Type B pancreatic cell (in vitro differentiated cells): ENCODE measurements around the gene EPPIN. TPM values are rescaled to one million over a fixed set of nuclear protein-coding genes. Genes with fewer than 3 reads are reported as not detected.

ENCODE experiments used
- DNase-seq: peaks from one replicate; pipeline ENCODE4 v3.0.0; 2021; ENCODE audit warnings: mixed read lengths; ENCODE audit not compliant: unreplicated experiment; ENCODE audit errors: extremely low spot score
- H3K27ac Mint-ChIP-seq: 2 replicates; pipeline ENCODE4 v1.8.0; 2021; ENCODE audit warnings: mild to moderate bottlenecking, mixed read lengths
- H3K27me3 Mint-ChIP-seq: 2 replicates; pipeline ENCODE4 v1.8.0; 2021; ENCODE audit warnings: mixed read lengths
- H3K36me3 Mint-ChIP-seq: 2 replicates; pipeline ENCODE4 v1.8.0; 2021; ENCODE audit warnings: mixed read lengths
- H3K4me1 Mint-ChIP-seq: one replicate; pipeline ENCODE4 v1.8.0; 2021; ENCODE audit warnings: mixed read lengths; ENCODE audit not compliant: unreplicated experiment
- H3K4me3 Mint-ChIP-seq: 2 replicates; pipeline ENCODE4 v1.8.0; 2021; ENCODE audit warnings: mild to moderate bottlenecking, mixed read lengths
- H3K9me3 Mint-ChIP-seq: 2 replicates; pipeline ENCODE4 v1.8.0; 2021; ENCODE audit warnings: mixed read lengths
- total RNA-seq: library from RNA; stranded (reverse); gene quantifications from 2 replicates; pipeline ENCODE4 v1.2.1, GENCODE V29; 2021; ENCODE audit warnings: low replicate concordance
- TF ChIP-seq, protein P1 (sequence below): fragments of 200-600 bp; sonication (generic); conservative IDR thresholded peaks from 2 replicates; pipeline ENCODE4 v1.5.0; 2021; ENCODE audit warnings: antibody characterized with exemption, mild to moderate bottlenecking

EPPIN gene
- total RNA-seq, 1 donor from 2014 or later: not detected

GRCh38 chr20:45503403-45503802, 43.8 kb downstream of the EPPIN start:
- Mint-ChIP-seq H3K4me3 (no peak overlapping the region), H3K27me3 (peaks cover 25% of the 10 kb centered on the region), H3K27ac (no peak overlapping the region), H3K4me1 (no peaks in the 10 kb centered on the region), H3K36me3 (no peaks in the 10 kb centered on the region), H3K9me3 (no peaks in the 10 kb centered on the region)
- DNase-seq: no peak
- TF ChIP-seq, protein P1, sequence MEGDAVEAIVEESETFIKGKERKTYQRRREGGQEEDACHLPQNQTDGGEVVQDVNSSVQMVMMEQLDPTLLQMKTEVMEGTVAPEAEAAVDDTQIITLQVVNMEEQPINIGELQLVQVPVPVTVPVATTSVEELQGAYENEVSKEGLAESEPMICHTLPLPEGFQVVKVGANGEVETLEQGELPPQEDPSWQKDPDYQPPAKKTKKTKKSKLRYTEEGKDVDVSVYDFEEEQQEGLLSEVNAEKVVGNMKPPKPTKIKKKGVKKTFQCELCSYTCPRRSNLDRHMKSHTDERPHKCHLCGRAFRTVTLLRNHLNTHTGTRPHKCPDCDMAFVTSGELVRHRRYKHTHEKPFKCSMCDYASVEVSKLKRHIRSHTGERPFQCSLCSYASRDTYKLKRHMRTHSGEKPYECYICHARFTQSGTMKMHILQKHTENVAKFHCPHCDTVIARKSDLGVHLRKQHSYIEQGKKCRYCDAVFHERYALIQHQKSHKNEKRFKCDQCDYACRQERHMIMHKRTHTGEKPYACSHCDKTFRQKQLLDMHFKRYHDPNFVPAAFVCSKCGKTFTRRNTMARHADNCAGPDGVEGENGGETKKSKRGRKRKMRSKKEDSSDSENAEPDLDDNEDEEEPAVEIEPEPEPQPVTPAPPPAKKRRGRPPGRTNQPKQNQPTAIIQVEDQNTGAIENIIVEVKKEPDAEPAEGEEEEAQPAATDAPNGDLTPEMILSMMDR: no peak

DNA sequence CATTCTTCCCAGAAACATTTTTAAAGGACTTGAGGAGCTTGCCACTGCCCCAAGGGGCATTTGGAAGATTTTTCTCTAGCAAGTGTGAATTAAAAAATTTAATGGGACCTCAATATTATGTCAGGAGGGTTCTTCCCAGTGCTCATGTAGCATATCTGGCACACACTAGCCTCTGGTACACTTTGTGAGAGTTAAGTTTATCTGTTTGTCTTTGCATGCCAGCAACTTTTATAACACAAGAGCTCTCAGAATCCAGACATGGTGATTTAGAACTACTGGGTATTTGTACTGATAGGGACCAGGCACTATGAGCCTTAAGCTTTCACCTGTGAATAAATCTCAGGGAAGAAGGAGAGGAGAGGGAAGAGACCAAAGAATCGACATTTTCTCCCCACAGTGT, 44.6 kb downstream of the EPPIN start:
- no peaks in the 10 kb centered on the region for H3K36me3 Mint-ChIP-seq
- H3K9me3 Mint-ChIP-seq: no peaks in the 10 kb centered on the region
- TF ChIP-seq, protein P1: no peak
- H3K4me3 Mint-ChIP-seq: no peak overlapping the region
- DNase-seq: no peak
- H3K27ac Mint-ChIP-seq: no peak overlapping the region
- H3K4me1 Mint-ChIP-seq: no peaks in the 10 kb centered on the region
- peaks cover 25% of the 10 kb centered on the region for H3K27me3 Mint-ChIP-seq

DNA sequence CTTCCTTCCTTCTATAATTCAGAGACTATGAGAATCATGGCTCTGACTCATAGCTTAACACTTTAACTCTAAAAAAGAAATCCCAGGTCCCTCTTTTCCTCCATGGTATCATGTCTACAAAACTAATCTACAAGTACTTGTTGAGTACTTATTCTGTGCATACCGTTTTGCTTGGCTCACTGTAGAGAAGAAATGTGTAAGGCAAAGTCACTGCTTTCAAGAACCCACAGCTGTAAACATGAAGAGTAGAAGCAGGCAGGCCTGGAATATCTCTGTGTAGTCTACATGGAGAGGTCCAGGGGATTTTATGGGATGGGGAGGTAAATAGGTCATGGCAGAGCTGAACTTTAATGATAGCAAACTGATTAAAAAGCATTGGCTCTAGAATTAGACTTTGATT, 45.6 kb downstream of the EPPIN start:
- no peak overlapping the region for H3K27ac Mint-ChIP-seq
- no peak overlapping the region for H3K4me3 Mint-ChIP-seq
- H3K9me3 Mint-ChIP-seq: no peaks in the 10 kb centered on the region
- DNase-seq: no peak
- no peaks in the 10 kb centered on the region for H3K36me3 Mint-ChIP-seq
- H3K4me1 Mint-ChIP-seq: no peaks in the 10 kb centered on the region
- H3K27me3 Mint-ChIP-seq: peaks cover 30% of the 10 kb centered on the region
- TF ChIP-seq, protein P1: no peak

GRCh38 chr20:45500022-45500421, 47.2 kb downstream of the EPPIN start:
- TF ChIP-seq, protein P1: no peak
- no peak overlapping the region for H3K27ac Mint-ChIP-seq

DNA sequence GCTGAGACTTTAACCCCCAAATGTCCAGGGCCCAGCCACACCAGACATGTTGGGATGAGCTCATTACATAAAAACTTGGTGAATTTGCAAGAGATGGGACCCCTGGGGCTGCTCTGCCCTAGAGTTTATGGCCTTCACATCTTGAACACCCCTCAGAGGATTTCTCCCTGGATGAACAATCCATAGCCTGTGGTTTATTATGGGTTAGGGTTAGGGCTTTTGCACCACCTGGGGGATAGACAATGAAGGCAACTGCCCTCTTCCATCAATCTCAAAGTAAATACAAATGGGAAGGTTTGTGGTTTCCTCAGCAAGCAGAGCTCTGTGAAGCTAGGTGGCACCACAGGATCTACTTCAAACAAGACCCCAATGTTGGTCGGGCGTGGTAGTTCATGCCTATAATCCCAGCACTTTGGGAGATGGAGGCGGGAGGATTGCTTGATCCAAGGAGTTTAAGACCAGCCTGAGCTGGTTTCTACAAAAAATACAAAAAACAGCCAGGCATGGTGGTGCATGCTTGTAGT, 49.2 kb downstream of the EPPIN start:
- H3K9me3 Mint-ChIP-seq: no peaks in the 10 kb centered on the region
- no peak overlapping the region for H3K27ac Mint-ChIP-seq
- no peak overlapping the region for H3K4me3 Mint-ChIP-seq
- H3K36me3 Mint-ChIP-seq: no peaks in the 10 kb centered on the region
- no peaks in the 10 kb centered on the region for H3K4me1 Mint-ChIP-seq
- peaks cover 39% of the 10 kb centered on the region for H3K27me3 Mint-ChIP-seq
- TF ChIP-seq, protein P1: no peak
- no peak for DNase-seq

More at GRCh38 chr20:45500022-45500421, 47.2 kb downstream of the EPPIN start:
- no peaks in the 10 kb centered on the region for H3K9me3 Mint-ChIP-seq
- peaks cover 39% of the 10 kb centered on the region for H3K27me3 Mint-ChIP-seq
- H3K36me3 Mint-ChIP-seq: no peaks in the 10 kb centered on the region
- DNase-seq: no peak
- no peaks in the 10 kb centered on the region for H3K4me1 Mint-ChIP-seq
- H3K4me3 Mint-ChIP-seq: no peak overlapping the region

- no peaks in the 10 kb centered on the region for H3K9me3 Mint-ChIP-seq
- no peak overlapping the region for H3K4me3 Mint-ChIP-seq
- no peaks in the 10 kb centered on the region for H3K36me3 Mint-ChIP-seq
- peaks cover 30% of the 10 kb centered on the region for H3K27me3 Mint-ChIP-seq
- no peak for DNase-seq
- TF ChIP-seq, protein P1: no peak
- no peak overlapping the region for H3K27ac Mint-ChIP-seq
- no peaks in the 10 kb centered on the region for H3K4me1 Mint-ChIP-seq
These were observed 51.0 kb downstream of the EPPIN start for GRCh38 chr20:45496166-45496565.
